ENCODE results near the gene DUSP16. TPM values are rescaled to one million over a fixed set of nuclear protein-coding genes. Genes with fewer than 3 reads are reported as not detected.

Gene DUSP16
- total RNA-seq, 4 donors from 2014 or later = 16.1 to 47.0 (median 40.0) TPM

GRCh38 chr12:12442548-12443071 lies 120.1 kb downstream of the DUSP16 start:
- in situ Hi-C loops (cut with MboI; ENCODE audit: low pct_ligation_motif_present in 1 of 4, low pct_unique_long_range_greater_than_20kb in 1 of 4, low sequenced_read_pairs in 3 of 4) = no loop called here
- H3K4me3 ChIP-seq = no peak overlapping the region
- no peaks in the 10 kb centered on the region for H3K36me3 ChIP-seq
- H3K27me3 ChIP-seq = no peaks in the 10 kb centered on the region
- intact Hi-C loops (cut with DNase I; ENCODE audit: low total_unique reads) = no loop called here
- WGBS, 2 donors (ENCODE audit: low coverage in 1 of 2) = 75 to 87% methylated on average over 4 to 5 of the region's 5 CpGs
- H3K4me1 ChIP-seq = peaks cover 0 to 52% (median 12%) of the 10 kb centered on the region in 4 donors
- no peak for TF ChIP-seq POLR2A (IDR thresholded peaks at IDR 0.05)
- no peak for TF ChIP-seq POLR2AphosphoS5 (IDR thresholded peaks at IDR 0.05)
- no peak for TF ChIP-seq CTCF (IDR thresholded peaks at IDR 0.05)
- TF ChIP-seq EP300 (IDR thresholded peaks at IDR 0.05; ENCODE audit: low read depth) = no peak
- peak overlapping the region; percentile 43 to 66 (median 60) for H3K27ac ChIP-seq
- no peaks in the 10 kb centered on the region for H3K9me3 ChIP-seq
- no peak for DNase-seq

- H3K4me1 ChIP-seq = peaks cover 0 to 52% (median 12%) of the 10 kb centered on the region in 4 donors
Measured at GRCh38 chr12:12441843-12442461, 120.7 kb downstream of the DUSP16 start.

GRCh38 chr12:12441429-12441807 lies 121.2 kb downstream of the DUSP16 start:
- TF ChIP-seq POLR2AphosphoS5 (IDR thresholded peaks at IDR 0.05) (no peak), CTCF (IDR thresholded peaks at IDR 0.05) (peak in 1 of 5 experiments; percentile 13)
- intact Hi-C loops (cut with DNase I; ENCODE audit: low total_unique reads) (no loop called here), in situ Hi-C loops (cut with MboI; ENCODE audit: low pct_ligation_motif_present in 1 of 4, low pct_unique_long_range_greater_than_20kb in 1 of 4, low sequenced_read_pairs in 3 of 4) (no loop called here)
- H3K27me3 ChIP-seq = no peaks in the 10 kb centered on the region
- H3K4me1 ChIP-seq = peaks cover 0 to 52% (median 12%) of the 10 kb centered on the region in 4 donors
- WGBS, 2 donors (ENCODE audit: low coverage in 1 of 2) = 45 to 78% methylated on average over 2 of the region's 2 CpGs
- peaks cover 0 to 1% (median 0%) of the 10 kb centered on the region in 4 donors for H3K36me3 ChIP-seq
- H3K9me3 ChIP-seq = no peaks in the 10 kb centered on the region
- peak overlapping the region; percentile 43 to 66 (median 60) for H3K27ac ChIP-seq
- DNase-seq = no peak
- H3K4me3 ChIP-seq = no peak overlapping the region

More at GRCh38 chr12:12441843-12442461, 120.7 kb downstream of the DUSP16 start:
- intact Hi-C loops (cut with DNase I; ENCODE audit: low total_unique reads) = no loop called here
- Histone ChIP-seq H3K4me3 (no peak overlapping the region), H3K27me3 (no peaks in the 10 kb centered on the region), H3K36me3 (peaks cover 0 to 1% (median 0%) of the 10 kb centered on the region in 4 donors), H3K9me3 (no peaks in the 10 kb centered on the region), H3K27ac (peak overlapping the region; percentile 43 to 66 (median 60))
- 50 to 77% methylated on average over 1 to 4 of the region's 4 CpGs for WGBS, 2 donors (ENCODE audit: low coverage in 1 of 2)
- no peak for DNase-seq
- no peak for TF ChIP-seq CTCF (IDR thresholded peaks at IDR 0.05)
- no peak for TF ChIP-seq POLR2AphosphoS5 (IDR thresholded peaks at IDR 0.05)
- TF ChIP-seq POLR2A (IDR thresholded peaks at IDR 0.05) = peak; percentile 24
- TF ChIP-seq EP300 (IDR thresholded peaks at IDR 0.05; ENCODE audit: low read depth) = no peak
- in situ Hi-C loops (cut with MboI; ENCODE audit: low pct_ligation_motif_present in 1 of 4, low pct_unique_long_range_greater_than_20kb in 1 of 4, low sequenced_read_pairs in 3 of 4) = no loop called here

- TF ChIP-seq CTCF (IDR thresholded peaks at IDR 0.05) (no peak), POLR2AphosphoS5 (IDR thresholded peaks at IDR 0.05) (no peak), POLR2A (IDR thresholded peaks at IDR 0.05) (no peak), EP300 (IDR thresholded peaks at IDR 0.05; ENCODE audit: low read depth) (no peak)
- Histone ChIP-seq H3K27ac (peak overlapping the region; percentile 43 to 66 (median 60)), H3K36me3 (peaks cover 0 to 1% (median 0%) of the 10 kb centered on the region in 4 donors), H3K4me3 (no peak overlapping the region), H3K4me1 (peaks cover 0 to 52% (median 12%) of the 10 kb centered on the region in 4 donors), H3K9me3 (no peaks in the 10 kb centered on the region), H3K27me3 (no peaks in the 10 kb centered on the region)
- peak; percentile 17 for DNase-seq
- in situ Hi-C loops (cut with MboI; ENCODE audit: low pct_ligation_motif_present in 1 of 4, low pct_unique_long_range_greater_than_20kb in 1 of 4, low sequenced_read_pairs in 3 of 4) = no loop called here
- WGBS, 2 donors (ENCODE audit: low coverage in 1 of 2) = 51 to 76% methylated on average over 2 to 4 of the region's 4 CpGs
- intact Hi-C loops (cut with DNase I; ENCODE audit: low total_unique reads) = no loop called here
Measured at GRCh38 chr12:12440784-12441428, 121.8 kb downstream of the DUSP16 start.

Measured in transverse colon (tissue), 4 donors.